HFF-Myc (cell line): Measurements from ENCODE around the gene FMO1.

ENCODE experiments used
- DNase-seq: peaks from one replicate; pipeline ENCODE4 v3.0.0-alpha.2; 2011; ENCODE audit warnings: low read depth; ENCODE audit errors: extremely low read depth
- H3K4me3 ChIP-seq: replicated peaks from 2 replicates; pipeline ENCODE4 v1.5.1; 2011; ENCODE audit warnings: low read depth, mild to moderate bottlenecking, control low read depth, low read length
- CTCF ChIP-seq: IDR thresholded peaks from 2 replicates; pipeline ENCODE4 v1.5.1; 2012; ENCODE audit warnings: mild to moderate bottlenecking, low read depth, low read length, control low read depth; ENCODE audit errors: missing control alignments

The FMO1 gene

GRCh38 chr1:171212607-171213351, 35.5 kb upstream of the FMO1 start:
- no peak overlapping the region for H3K4me3 ChIP-seq
- TF ChIP-seq CTCF = no peak
- DNase-seq = no peak

- no peak for DNase-seq
- TF ChIP-seq CTCF = no peak
- H3K4me3 ChIP-seq = no peak overlapping the region
Observed at GRCh38 chr1:171213559-171214454, 34.5 kb upstream of the FMO1 start.

- no peak for TF ChIP-seq CTCF
- no peak overlapping the region for H3K4me3 ChIP-seq
- DNase-seq = no peak
Observed at GRCh38 chr1:171217658-171218443, 30.4 kb upstream of the FMO1 start.

GRCh38 chr1:171218661-171219060, 29.6 kb upstream of the FMO1 start:
- no peak for TF ChIP-seq CTCF
- no peak for DNase-seq
- no peak overlapping the region for H3K4me3 ChIP-seq

GRCh38 chr1:171219346-171220080, 28.8 kb upstream of the FMO1 start:
- TF ChIP-seq CTCF = no peak
- H3K4me3 ChIP-seq = no peak overlapping the region
- no peak for DNase-seq

- DNase-seq = peak; percentile 69
- TF ChIP-seq CTCF = no peak
- peak overlapping the region; percentile 25; the same call in 1 of the 2 replicates for H3K4me3 ChIP-seq
Observed at GRCh38 chr1:171220081-171220420, 28.2 kb upstream of the FMO1 start.
